Stimulated activated CD4-positive, alpha-beta T cell treated with anti-CD3 and anti-CD28 coated beads, Interleukin-1b, Interleukin-23, amount 100 ng/mL, for 24 hours (primary cell): ENCODE data around the gene RAB4A.
A peak's percentile ranks its signal among the peaks of the same experiment; 100 is the strongest.

ENCODE experiments used
- DNase-seq, 4 experiments: peaks; one replicate each; pipeline ENCODE4 v3.0.0-alpha.2; 2020; ENCODE audit warnings: low read depth in 4 of 4, low spot score in 1 of 4

The RAB4A gene

GRCh38 chr1:229243638-229244037, 27.3 kb upstream of the RAB4A start:
- no peak for DNase-seq

GRCh38 chr1:229244091-229244490, 26.8 kb upstream of the RAB4A start:
- DNase-seq: no peak

GRCh38 chr1:229247871-229248270, 23.0 kb upstream of the RAB4A start:
- DNase-seq: no peak

GRCh38 chr1:229248821-229249817, 21.8 kb upstream of the RAB4A start:
- DNase-seq: no peak

- DNase-seq: no peak
These were observed 20.9 kb upstream of the RAB4A start for GRCh38 chr1:229249854-229250644.

- no peak for DNase-seq
These were observed 19.7 kb upstream of the RAB4A start for GRCh38 chr1:229251185-229251584.

- DNase-seq: no peak
These were observed 18.5 kb upstream of the RAB4A start for GRCh38 chr1:229252228-229252984.

GRCh38 chr1:229253151-229253974, 17.5 kb upstream of the RAB4A start:
- DNase-seq: no peak

GRCh38 chr1:229254910-229255541, 15.9 kb upstream of the RAB4A start:
- no peak for DNase-seq

GRCh38 chr1:229258031-229258756, 12.7 kb upstream of the RAB4A start:
- peak; percentile 27 to 42 (median 38) for DNase-seq

- no peak for DNase-seq
These were observed 12.2 kb upstream of the RAB4A start for GRCh38 chr1:229258757-229259060.

- no peak for DNase-seq
These were observed 10.6 kb upstream of the RAB4A start for GRCh38 chr1:229260297-229260696.

GRCh38 chr1:229262239-229262638, 8.7 kb upstream of the RAB4A start:
- DNase-seq: no peak

GRCh38 chr1:229263254-229263653, 7.7 kb upstream of the RAB4A start:
- no peak for DNase-seq

- no peak for DNase-seq
These were observed 6.8 kb upstream of the RAB4A start for GRCh38 chr1:229264068-229264467.

- no peak for DNase-seq
These were observed 6.4 kb upstream of the RAB4A start for GRCh38 chr1:229264487-229264886.

- DNase-seq: no peak
These were observed 4.6 kb upstream of the RAB4A start for GRCh38 chr1:229266274-229266673.

GRCh38 chr1:229266832-229267500, 3.9 kb upstream of the RAB4A start:
- no peak for DNase-seq

- DNase-seq: no peak
These were observed 2.4 kb upstream of the RAB4A start for GRCh38 chr1:229268505-229268904.
